Loucy (cell line): Measurements from ENCODE around the gene SLF2.

Experiments
- EZH2phosphoT487 ChIP-seq: fragments of 200-600 bp; IDR thresholded peaks from 2 replicates; pipeline ENCODE4 v1.6.1; 2018; ENCODE audit warnings: antibody characterized with exemption, mild to moderate bottlenecking, moderate library complexity, borderline replicate concordance
- TF ChIP-seq, protein P1 (sequence below): fragments of 200-600 bp; sonication (generic); conservative IDR thresholded peaks from 2 replicates; pipeline ENCODE4 v1.5.1; 2014; ENCODE audit warnings: mild to moderate bottlenecking, antibody characterized with exemption, low read length

GRCh38 chr10:100939763-100940344, 27.1 kb downstream of the SLF2 start:
- TF ChIP-seq, protein P1, sequence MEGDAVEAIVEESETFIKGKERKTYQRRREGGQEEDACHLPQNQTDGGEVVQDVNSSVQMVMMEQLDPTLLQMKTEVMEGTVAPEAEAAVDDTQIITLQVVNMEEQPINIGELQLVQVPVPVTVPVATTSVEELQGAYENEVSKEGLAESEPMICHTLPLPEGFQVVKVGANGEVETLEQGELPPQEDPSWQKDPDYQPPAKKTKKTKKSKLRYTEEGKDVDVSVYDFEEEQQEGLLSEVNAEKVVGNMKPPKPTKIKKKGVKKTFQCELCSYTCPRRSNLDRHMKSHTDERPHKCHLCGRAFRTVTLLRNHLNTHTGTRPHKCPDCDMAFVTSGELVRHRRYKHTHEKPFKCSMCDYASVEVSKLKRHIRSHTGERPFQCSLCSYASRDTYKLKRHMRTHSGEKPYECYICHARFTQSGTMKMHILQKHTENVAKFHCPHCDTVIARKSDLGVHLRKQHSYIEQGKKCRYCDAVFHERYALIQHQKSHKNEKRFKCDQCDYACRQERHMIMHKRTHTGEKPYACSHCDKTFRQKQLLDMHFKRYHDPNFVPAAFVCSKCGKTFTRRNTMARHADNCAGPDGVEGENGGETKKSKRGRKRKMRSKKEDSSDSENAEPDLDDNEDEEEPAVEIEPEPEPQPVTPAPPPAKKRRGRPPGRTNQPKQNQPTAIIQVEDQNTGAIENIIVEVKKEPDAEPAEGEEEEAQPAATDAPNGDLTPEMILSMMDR, result no peak
- TF ChIP-seq EZH2phosphoT487, result no peak
